ENCODE results near the gene FOSL1.

The FOSL1 gene

DNA sequence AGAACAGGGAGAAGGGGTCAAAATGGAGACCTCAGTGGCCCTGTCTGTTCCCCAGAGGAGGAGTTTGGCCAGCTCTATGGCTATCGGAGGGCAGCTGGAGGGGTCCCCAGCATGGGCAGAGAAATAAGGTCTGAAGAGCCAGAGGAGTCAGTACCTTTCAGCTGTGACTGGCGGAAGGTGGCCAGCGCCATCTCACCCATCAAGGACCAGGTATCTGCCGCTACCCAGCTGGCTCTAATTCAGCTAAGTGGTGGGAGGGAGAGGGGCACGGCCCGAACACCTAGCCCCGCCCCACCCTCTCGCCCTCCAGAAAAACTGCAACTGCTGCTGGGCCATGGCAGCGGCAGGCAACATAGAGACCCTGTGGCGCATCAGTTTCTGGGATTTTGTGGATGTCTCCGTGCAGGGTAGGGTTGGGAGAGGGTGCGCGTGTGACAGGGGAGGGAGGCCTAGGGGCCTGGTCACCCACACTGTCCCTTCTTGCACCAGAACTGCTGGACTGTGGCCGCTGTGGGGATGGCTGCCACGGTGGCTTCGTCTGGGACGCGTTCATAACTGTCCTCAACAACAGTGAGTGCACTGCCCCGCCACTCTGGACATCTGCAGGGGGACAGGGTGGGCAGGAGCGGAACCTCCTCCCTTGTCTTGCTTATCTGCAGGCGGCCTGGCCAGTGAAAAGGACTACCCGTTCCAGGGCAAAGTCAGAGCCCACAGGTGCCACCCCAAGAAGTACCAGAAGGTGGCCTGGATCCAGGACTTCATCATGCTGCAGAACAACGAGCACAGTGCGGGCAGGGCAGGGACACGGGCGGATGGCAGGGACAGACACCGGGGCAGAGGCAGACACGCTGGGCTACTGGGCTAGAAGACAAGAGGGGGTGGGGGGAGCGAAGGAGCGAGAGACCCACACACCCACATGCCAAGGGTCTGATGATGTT is 17.8 kb downstream of the FOSL1 start:
- no peak for DNase-seq (ENCODE audit: low read depth in 1 of 2, low spot score in 1 of 2)

DNA sequence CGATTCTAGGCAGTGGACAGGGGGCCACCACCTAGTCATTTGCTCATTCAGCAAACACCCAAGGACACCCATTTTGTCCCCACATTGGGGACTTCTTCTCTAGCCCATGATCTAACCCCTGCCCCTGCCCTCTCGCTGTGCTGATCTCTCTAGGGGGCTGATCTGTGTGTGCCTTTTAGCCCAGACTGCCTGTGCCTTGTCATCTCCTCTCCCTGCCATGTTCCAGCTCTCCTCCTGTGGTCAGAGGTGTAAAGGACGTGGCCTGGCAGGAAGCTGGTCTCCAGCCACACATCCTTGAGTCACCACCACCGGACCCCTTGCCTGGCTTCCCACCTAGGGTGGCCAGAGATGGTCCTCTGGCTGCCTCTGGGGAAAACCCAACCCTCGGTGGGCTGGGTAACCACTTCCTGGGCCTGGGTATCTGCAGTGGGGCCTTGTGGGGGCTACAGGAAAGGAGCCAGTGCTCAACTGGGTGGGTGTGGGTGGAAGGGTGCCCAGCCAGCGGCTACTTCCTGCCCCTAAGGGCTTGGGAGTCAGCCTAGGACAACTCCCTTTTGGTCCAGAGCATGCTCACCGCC is 19.3 kb downstream of the FOSL1 start:
- no peak for DNase-seq (ENCODE audit: low read depth in 1 of 2, low spot score in 1 of 2)

DNA sequence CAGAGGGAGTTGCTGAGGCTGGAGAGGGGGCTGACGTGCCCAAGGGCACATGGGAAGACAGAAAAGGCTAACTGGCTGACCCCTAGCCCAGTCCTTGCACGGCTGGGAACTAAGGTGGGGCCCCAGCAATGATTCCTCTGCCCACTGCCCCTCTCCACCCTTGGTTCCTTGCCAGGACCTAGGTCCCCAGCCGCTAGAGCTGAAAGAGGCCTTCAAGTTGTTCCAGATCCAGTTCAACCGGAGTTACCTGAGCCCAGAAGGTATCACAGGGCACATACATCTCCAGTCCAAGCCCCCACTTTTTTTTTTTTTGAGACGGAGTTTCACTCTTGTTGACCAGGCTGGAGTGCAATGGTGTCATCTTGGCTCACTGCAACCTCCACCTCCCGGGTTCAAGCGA is 20.2 kb downstream of the FOSL1 start:
- DNase-seq (ENCODE audit: low read depth in 1 of 2, low spot score in 1 of 2), result no peak

DNA sequence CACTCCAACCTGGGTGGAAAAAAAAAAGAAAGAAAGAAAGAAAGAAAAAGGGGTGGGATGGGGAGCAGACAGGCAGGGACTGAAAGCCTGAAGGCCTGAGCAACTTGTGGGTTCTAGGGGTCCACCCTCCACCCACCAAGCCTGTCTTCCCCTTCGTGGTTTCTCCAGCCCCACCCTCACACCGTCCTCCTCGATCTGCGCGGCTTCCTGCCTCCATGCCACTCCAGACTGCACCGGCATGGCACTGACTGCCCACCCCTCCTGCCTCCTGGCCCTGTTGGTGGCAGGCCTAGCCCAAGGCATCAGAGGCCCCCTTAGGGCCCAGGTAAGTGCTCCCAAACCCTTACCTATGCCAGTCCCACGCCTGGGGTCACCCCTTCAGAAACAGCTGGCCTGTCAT is 20.6 kb downstream of the FOSL1 start, which contains the start of gene CTSW:
TSS of gene CTSW (plus strand) at position 221 of the 400 bp plus-strand sequence. CDS start at position 239, 18 bp downstream.
- no peak for DNase-seq (ENCODE audit: low read depth in 1 of 2, low spot score in 1 of 2)

DNA sequence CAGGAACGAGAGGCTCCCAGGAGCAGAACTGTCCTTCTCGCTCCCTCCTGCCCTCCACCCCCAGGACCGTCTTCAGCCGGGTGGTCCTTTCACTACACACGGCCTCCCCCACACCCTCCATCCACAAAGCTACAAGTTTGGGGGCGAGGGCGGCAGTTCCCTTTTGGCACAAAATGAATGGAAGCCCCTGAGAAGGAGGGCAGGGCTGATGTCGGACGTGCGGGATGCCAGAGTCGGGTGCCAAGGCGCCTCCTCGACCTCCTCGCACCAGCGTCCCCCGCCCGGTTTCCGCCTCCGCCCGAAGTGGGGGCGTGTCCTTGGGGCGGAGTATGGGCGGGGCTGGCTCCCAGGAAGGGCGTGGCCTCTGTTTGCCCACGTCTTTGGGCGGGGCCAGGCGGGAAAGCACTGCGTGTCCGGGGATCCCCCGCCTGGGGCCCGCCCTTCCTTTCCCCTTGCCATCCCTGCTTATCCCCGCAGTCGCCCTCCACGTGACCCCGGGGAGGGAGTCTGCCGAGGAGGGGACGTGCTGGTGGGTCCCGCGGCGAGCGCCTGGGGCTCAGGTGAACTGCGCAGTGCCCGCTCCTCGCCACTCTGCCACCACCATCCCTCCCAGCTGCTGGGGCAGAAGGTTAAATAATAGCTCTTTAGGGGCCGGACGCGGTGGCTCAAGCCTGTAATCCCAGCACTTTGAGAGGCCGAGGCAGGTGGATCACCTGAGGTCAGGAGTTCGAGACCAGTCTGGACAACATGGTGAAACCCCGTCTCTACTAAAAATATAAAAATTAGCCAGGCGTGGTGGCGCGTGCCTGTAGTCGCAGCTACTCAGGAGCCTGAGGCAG is 26.7 kb downstream of the FOSL1 start:
- DNase-seq (ENCODE audit: low read depth in 1 of 2, low spot score in 1 of 2), result peak; percentile 93 to 98

DNA sequence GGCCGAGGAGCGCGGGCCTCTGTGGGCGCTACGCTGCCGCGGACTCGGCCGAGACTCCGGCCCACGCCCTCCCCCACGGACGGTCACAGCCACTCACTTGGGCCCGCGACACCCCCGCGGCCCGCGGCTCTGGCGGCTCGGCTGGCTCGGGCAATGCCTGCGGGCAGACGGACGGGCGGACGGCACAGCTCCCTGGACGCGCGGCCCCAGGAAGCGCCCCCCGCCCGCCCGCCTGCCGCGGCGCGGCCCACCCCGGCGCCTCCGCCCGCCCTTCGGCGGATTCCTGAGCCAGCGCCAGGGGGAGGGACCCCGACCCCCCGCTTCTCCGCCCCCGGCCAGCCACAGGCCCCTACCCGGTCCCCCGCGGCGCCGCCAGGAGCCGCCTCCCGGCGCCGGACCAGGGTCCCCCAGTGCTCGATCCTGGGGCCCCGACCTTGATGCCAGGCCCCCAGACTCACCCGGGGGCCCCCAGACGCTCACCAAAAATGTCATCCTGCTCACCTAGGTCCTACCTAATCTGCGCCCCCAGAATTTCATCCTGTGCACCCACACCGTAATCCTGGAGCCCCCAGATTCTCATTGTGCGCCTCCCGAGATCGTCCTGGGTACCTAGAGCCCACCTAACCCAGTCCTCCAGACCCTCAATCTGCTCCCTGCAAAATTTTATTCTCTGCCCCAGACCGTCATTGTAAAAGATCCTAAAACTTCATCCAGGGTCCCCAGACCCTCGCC is 27.4 kb downstream of the FOSL1 start, which contains the start of gene EFEMP2:
TSS of gene EFEMP2 (minus strand) at position 215 of the 732 bp plus-strand sequence. CDS start 446 bp downstream, outside the sequence.
- DNase-seq (ENCODE audit: low read depth in 1 of 2, low spot score in 1 of 2), result no peak

DNA sequence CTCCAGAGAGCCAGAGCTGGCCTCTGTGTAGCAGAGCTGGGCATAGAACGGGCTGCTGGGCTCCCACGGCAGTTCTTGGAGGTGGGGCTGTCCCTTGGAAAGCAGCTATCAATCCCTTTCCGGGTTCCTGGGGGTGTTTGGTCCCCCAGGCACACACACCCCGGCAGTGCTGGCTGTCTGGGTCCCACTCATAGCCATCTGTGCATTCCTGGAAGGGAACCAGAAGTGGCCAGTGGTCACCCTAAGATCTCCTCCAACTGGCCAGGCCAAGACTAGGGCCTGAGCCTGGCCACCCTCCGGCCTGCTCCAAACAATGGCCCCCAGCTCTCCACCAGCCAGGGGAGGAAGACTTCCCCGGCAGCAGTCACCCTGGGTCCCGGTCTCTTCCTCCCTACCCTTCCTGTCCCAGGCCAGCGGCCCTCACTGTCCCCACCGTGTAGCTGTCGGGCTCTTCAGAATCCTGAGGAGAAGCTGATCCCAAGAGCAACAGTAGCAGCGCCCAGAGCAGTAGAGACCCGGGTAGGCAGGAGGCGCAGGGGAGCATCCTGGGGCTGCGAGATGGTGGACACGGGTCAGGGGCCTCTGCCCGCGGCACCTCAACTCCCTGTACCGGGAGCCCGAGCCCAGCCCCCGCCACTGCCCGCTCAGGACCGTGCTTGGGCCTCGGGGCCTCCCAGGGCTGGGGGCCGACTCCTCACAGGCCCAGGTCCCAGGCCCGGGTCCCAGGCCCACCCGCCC is 28.2 kb downstream of the FOSL1 start:
- no peak for DNase-seq (ENCODE audit: low read depth in 1 of 2, low spot score in 1 of 2)

DNA sequence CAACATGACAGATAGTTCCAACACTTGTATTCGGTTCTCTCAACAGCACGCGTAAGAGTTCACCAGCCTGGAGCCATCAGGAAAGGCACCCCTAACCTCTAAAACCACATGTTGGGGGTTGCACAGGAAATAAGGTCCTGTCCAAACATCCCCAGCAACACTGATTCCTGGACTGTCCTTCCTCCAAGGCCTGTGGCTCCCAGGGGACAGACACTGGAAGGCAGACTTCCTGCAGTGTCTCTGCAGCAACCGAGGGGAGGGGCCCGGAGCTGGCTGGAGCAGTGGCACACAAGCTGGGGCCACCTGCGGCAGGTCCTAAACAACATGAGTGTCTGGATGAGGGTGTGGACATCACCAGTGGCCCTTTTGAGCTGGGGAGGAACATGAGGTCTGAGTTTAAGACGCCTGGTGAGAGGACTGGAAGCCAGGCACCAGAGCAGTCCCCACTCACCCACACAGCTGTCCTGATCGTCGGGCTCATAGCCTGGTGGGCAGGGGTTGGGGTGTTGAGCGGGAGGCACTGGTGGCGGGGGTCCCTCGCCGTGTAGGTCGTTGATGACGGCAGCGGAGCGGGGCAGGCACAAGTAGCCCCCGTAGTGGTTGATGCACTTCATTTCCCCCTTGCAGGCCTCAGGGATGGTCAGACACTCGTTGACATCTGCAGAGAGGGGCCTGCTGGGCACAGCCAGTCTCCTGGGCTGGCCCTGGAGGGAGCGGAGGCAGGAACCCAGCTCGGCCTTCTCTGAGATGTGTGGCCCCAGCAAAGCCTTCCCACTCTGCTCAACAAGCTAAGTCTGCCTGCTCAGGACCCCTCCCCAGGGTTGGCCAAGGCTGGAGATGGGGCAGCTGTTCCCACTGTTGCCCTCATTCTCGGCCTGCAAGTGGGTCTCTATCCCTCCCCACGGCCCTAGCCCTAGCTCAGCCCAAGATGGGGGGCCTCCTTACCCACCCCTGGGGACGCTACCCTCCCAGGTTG is 29.2 kb downstream of the FOSL1 start:
- DNase-seq (ENCODE audit: low read depth in 1 of 2, low spot score in 1 of 2), result no peak

DNA sequence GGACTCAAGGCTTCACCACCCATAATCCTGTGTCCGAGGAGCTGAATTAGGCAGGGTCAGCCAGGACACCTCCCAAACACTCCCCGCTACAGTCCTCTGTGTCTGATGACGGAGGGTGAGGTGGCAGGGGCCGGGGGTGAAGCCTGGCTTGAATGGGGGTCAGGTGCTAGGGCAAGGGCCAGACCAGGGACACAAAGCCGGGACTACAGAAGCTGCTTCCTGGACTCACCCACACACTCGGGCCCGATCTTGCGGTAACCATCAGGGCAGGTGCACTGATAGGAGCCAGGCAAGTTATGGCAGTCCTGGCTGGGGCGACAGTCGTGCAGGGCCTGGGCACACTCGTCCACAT is 29.9 kb downstream of the FOSL1 start:
- DNase-seq (ENCODE audit: low read depth in 1 of 2, low spot score in 1 of 2), result no peak

DNA sequence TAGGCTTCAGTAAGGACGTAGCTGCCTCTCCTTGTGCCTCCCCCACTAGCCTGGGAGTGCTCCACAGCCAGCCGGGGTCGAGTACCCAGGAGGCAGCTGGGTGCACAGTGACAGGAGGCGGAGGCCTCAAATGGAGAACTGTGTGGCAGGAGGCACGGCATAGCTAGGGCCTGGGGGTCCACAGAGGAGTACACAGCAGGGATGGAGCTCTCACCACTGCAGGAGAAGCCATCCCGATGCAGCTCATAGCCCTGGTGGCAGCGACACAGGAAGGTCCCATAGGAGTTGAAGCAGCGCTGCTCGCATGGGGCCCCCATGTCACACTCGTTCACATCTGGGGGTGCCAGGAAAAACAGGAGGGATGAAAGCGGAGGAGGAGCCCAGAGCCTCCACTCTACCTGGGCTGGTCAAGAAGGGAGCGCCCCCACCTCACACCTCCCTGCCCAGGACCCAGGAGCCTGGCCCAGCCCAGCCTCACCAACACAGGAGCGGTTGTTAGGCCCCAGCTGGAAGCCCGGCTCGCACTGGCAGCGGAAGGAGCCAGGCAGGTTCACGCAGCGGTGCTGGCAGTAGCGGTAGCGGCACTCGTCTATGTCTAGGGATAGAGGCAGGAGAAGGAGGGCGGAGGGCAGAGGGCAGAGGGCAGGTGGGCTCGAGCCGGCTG is 30.4 kb downstream of the FOSL1 start:
- no peak for DNase-seq (ENCODE audit: low read depth in 1 of 2, low spot score in 1 of 2)

DNA sequence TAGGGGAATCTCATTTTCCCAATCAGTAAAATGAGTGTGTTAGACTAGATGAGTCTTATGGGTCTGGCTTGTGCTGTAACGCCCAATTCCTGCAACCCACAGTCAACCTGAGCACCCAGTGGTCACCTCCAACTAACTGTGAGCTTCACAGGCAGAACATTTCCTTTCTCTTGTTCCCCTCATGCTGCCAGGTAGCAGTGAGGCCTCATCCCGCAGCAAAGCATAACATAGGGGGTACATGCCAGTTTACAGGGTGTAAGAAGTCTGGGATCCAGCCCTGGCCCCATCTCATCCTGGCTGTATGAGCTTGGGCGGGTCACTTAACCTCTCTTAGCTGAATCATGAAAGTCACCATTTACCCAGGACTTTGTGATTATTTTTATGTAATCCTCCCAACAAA is 31.3 kb downstream of the FOSL1 start:
- DNase-seq (ENCODE audit: low read depth in 1 of 2, low spot score in 1 of 2), result no peak

DNA sequence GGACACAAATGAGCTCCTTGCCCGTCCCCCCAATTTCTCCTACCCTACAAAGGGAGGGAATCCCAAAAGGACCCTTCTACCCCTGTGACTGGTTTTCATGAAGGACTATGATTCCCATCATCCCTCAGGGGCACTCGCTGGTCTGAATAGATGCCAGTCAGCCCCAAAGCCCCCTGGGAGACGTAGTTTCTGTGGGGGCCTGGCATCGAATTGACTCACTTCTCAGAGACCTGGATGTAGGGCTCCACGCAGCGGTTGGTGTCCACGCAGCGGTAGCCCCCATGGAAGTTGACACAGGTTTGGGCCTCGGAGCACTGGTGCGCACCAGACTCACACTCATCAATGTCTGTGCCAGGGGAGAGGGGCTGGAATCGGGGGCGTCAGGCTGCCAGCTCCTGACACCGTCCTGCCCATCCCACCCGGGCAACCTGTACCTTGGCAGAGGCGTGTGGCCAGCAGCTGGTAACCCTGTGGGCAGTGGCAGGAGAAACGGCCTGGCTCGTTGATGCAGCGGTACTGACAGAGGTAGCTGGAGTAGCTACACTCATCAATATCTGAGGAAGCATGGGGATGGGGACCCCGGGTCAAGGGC is 32.0 kb downstream of the FOSL1 start:
- no peak for DNase-seq (ENCODE audit: low read depth in 1 of 2, low spot score in 1 of 2)

DNA sequence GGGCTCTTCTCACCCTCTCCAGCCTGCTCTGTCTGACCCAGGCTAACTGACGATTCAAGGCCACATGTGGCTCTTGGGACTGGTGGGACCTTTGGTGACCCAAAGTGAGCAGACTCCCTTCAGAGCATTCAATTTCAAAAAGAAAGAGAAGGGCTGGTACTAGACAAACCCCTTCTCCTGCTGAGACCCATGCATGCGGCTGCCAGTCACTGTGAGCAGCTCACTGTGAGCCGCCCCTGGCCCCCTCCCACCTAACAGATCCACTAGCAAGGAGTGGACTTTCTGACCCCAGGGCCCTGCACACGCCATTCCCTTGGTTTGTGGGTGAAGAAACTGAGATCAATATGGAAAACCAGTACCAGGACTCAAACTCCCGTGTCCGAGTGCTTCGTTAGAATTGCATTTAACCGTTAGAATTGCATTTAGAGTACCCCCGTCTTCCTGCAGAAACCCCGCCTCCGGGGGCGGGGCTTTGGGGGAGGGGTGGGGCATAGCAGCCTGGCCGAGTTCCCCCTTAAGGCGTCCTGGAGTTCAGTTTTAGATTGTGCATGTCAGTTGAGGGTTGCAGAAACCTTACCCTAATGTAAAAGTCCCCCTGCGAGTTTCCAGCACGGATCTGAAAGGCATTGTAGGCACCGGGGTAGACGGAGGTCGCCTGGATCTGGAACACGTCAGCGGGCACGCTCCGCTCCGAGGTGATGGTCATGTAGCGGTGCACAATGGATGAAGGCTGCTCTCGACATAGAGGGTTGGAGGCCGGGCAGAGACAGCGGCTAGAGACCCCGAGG is 32.7 kb downstream of the FOSL1 start:
- DNase-seq (ENCODE audit: low read depth in 1 of 2, low spot score in 1 of 2), result no peak

DNA sequence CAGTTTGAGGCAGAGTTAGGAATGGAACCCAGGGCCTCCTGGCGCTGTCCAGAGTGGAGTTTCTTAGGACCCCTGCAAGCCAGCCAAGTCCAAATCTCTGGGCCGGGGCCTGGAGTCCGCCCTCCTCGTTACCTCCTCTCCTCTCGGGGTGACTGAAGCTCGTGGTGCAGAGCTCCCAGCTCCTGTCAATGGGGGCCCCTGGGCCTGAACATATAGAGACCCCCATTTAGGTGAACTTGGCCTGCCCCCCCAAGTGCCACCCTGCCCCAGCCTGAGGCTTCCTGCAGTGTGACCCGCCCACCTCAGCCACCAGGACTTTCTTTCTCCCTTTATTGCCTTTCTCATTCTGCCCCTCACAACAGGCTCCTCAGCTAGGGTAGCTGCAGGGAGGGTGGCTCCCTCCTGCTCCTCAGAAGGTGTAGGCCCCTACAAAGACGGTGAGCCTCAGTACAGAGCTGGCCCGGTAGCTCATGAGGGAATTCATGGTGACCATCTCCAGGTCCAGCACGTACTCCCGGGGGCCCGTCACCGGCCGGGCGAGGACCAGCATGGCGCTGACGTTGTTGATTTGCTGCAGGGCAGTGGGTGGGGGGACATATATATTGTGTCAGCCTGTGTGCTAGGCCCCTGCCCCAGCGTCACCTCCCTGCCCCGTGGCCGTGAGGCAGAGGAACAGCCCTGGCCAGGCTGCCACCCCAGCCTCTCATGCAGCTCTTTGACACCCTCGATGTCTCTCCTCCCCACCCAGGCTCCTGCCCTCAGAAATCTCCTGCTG is 33.5 kb downstream of the FOSL1 start:
- no peak for DNase-seq (ENCODE audit: low read depth in 1 of 2, low spot score in 1 of 2)

DNA sequence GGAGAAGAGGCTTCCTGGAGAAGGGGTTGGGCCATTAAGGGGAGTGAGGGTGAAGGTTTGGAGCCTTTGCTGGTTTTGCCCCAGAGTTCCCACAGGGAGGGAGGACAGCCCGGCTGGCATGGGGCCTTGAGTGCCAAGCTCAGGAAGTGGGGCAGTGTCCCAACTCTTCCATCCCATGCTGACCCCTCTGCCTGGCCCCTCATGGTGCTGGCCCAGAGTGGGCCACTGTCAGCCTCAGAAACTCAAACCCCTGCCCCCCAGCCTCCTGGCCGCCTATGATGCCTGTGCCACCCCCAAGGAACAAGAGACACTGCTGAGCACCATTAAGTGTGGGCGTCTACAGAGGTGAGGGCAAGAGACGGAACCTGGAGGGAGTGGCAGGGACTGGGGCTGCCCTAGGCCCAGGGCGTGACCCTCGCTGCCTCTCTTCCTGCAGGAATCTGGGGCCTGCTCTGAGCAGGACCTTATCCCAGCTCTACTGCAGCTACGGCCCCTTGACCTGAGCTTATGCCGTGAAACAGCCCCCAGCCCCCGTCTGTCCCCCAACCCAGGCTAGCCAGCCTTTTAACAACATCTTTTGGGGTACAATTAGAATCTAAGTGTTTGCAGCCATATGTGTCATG is 34.5 kb downstream of the FOSL1 start:
- no peak for DNase-seq (ENCODE audit: low read depth in 1 of 2, low spot score in 1 of 2)
